Neutrophil (primary cell): ENCODE results near the gene KRTCAP2.
"Not testable (repeated sequence)": the region's sequence is repeated elsewhere in the genome, so short reads cannot be mapped to it uniquely, and the experiment has no call there.

Source experiments
- H3K27ac ChIP-seq: fragments of 200-600 bp; sonication (generic); 2 replicates; pipeline ENCODE4 v1.5.1; 2016; ENCODE audit warnings: mild to moderate bottlenecking, moderate library complexity
- H3K27me3 ChIP-seq: fragments of 200-600 bp; sonication (generic); 2 replicates; pipeline ENCODE4 v1.6.0; 2016; ENCODE audit warnings: mild to moderate bottlenecking
- H3K36me3 ChIP-seq: fragments of 200-600 bp; sonication (generic); 2 replicates; pipeline ENCODE4 v1.5.1; 2017
- H3K4me1 ChIP-seq, 2 experiments: fragments of 200-600 bp in 1 of 2; sonication (generic) in 1 of 2; 1 replicate in 1 of 2; 2 replicates in 1 of 2; pipeline versions ENCODE4 v1.5.1 to v1.6.1; 2013 to 2016; ENCODE audit warnings: low read depth in 1 of 2, low read length in 1 of 2, mild to moderate bottlenecking in 1 of 2, moderate library complexity in 1 of 2; ENCODE audit not compliant: control insufficient read depth in 1 of 2, insufficient read depth in 1 of 2
- H3K4me3 ChIP-seq, 2 experiments: fragments of 200-600 bp in 1 of 2; sonication (generic) in 1 of 2; 1 replicate in 1 of 2; 2 replicates in 1 of 2; pipeline ENCODE4 v1.5.1; 2013 to 2016; ENCODE audit warnings: low read depth in 1 of 2, low read length in 1 of 2, mild to moderate bottlenecking in 1 of 2, moderate library complexity in 1 of 2
- H3K9me3 ChIP-seq: fragments of 200-600 bp; sonication (generic); 2 replicates; pipeline ENCODE4 v1.5.1; 2016
- CTCF ChIP-seq: fragments of 200-600 bp; sonication (generic); IDR thresholded peaks from 2 replicates; pipeline ENCODE4 v1.5.1; 2016; ENCODE audit warnings: antibody characterized with exemption

The KRTCAP2 gene

GRCh38 chr1:155171836-155172731 lies 1.0 kb downstream of the KRTCAP2 start:
- H3K4me1 ChIP-seq = peaks cover 40 to 48% of the 10 kb centered on the region in 2 experiments

GRCh38 chr1:155170806-155171205 lies 2.3 kb downstream of the KRTCAP2 start:
- Histone ChIP-seq H3K4me1 (peaks cover 36 to 48% of the 10 kb centered on the region in 2 experiments), H3K27ac (no peak overlapping the region), H3K9me3 (no peaks in the 10 kb centered on the region), H3K36me3 (peaks cover 12% of the 10 kb centered on the region), H3K4me3 (no peak overlapping the region), H3K27me3 (peaks cover 38% of the 10 kb centered on the region)
- TF ChIP-seq CTCF = no peak

More at GRCh38 chr1:155171836-155172731, 1.0 kb downstream of the KRTCAP2 start:
- Histone ChIP-seq H3K27me3 (peaks cover 26% of the 10 kb centered on the region), H3K9me3 (no peaks in the 10 kb centered on the region), H3K4me3 (peak overlapping the region; percentile 85 to 87), H3K36me3 (peaks cover 12% of the 10 kb centered on the region), H3K27ac (peak overlapping the region; percentile 75)
- TF ChIP-seq CTCF = no peak

- H3K27me3 ChIP-seq = peaks cover 38% of the 10 kb centered on the region
- H3K9me3 ChIP-seq = no peaks in the 10 kb centered on the region
- peaks cover 35 to 48% of the 10 kb centered on the region in 2 experiments for H3K4me1 ChIP-seq
- TF ChIP-seq CTCF = no peak
- H3K4me3 ChIP-seq = no peak overlapping the region
- H3K27ac ChIP-seq = no peak overlapping the region
- H3K36me3 ChIP-seq = peaks cover 12% of the 10 kb centered on the region
These were observed 2.9 kb downstream of the KRTCAP2 start for GRCh38 chr1:155170101-155170785.

GRCh38 chr1:155169541-155169940 lies 3.6 kb downstream of the KRTCAP2 start:
- no peak overlapping the region for H3K4me3 ChIP-seq
- no peak overlapping the region for H3K27ac ChIP-seq
- H3K36me3 ChIP-seq = peaks cover 12% of the 10 kb centered on the region
- no peak for TF ChIP-seq CTCF
- H3K27me3 ChIP-seq = peaks cover 31% of the 10 kb centered on the region
- peaks cover 32 to 41% of the 10 kb centered on the region in 2 experiments for H3K4me1 ChIP-seq
- H3K9me3 ChIP-seq = no peaks in the 10 kb centered on the region

- TF ChIP-seq CTCF = no peak
- Histone ChIP-seq H3K36me3 (peaks cover 12% of the 10 kb centered on the region), H3K4me3 (no peak overlapping the region), H3K4me1 (peaks cover 25 to 32% of the 10 kb centered on the region in 2 experiments), H3K27ac (no peak overlapping the region), H3K9me3 (no peaks in the 10 kb centered on the region), H3K27me3 (peaks cover 21% of the 10 kb centered on the region)
These were observed 4.5 kb downstream of the KRTCAP2 start for GRCh38 chr1:155168456-155169210.

GRCh38 chr1:155168105-155168445 lies 5.0 kb downstream of the KRTCAP2 start:
- not testable (repeated sequence) for H3K27ac ChIP-seq, H3K4me3 ChIP-seq
- peaks cover 21% of the 10 kb centered on the region for H3K27me3 ChIP-seq

More at GRCh38 chr1:155168105-155168445, 5.0 kb downstream of the KRTCAP2 start:
- not testable (repeated sequence) for H3K9me3 ChIP-seq
- Histone ChIP-seq H3K4me1 (peaks cover 20 to 28% of the 10 kb centered on the region in 2 experiments), H3K36me3 (peaks cover 12% of the 10 kb centered on the region)
